GM23338 (cell line): ENCODE results near the gene CYBA. TPM values are rescaled to one million over a fixed set of nuclear protein-coding genes. Genes with fewer than 3 reads are reported as not detected.

Experiments used
- ATAC-seq: fragments of 200-7000 bp; cut with Tn5 transposase; 3 replicates; pipeline ENCODE4 v1.9.1; 2020
- DNase-seq: peaks from one replicate; pipeline ENCODE4 v3.0.0-alpha.2; 2015; ENCODE audit warnings: low spot score
- H2AFZ ChIP-seq: fragments of 200-600 bp; sonication (generic); 2 replicates; pipeline ENCODE4 v1.8.0; 2016; ENCODE audit warnings: antibody characterized with exemption, mild to moderate bottlenecking, moderate library complexity
- H3F3A ChIP-seq: fragments of 200-600 bp; sonication (generic); replicated peaks from 2 replicates; pipeline ENCODE4 v1.8.0; 2017; ENCODE audit warnings: antibody characterized with exemption, mixed run types, low read depth
- H3K27ac ChIP-seq: fragments of 200-600 bp; sonication (generic); 2 replicates; pipeline ENCODE4 v1.6.1; 2016; ENCODE audit warnings: low read depth
- H3K27me3 ChIP-seq: fragments of 200-600 bp; sonication (generic); 2 replicates; pipeline ENCODE4 v1.8.0; 2016; ENCODE audit warnings: mild to moderate bottlenecking, mixed run types, moderate library complexity; ENCODE audit not compliant: insufficient read depth
- H3K36me3 ChIP-seq: fragments of 200-600 bp; sonication (generic); 2 replicates; pipeline ENCODE4 v1.8.0; 2016; ENCODE audit warnings: mild to moderate bottlenecking; ENCODE audit not compliant: insufficient read depth
- H3K4me1 ChIP-seq: fragments of 200-600 bp; sonication (generic); 2 replicates; pipeline ENCODE4 v1.8.0; 2016; ENCODE audit warnings: mild to moderate bottlenecking, moderate library complexity; ENCODE audit not compliant: insufficient read depth
- H3K4me2 ChIP-seq: fragments of 200-600 bp; sonication (generic); 2 replicates; pipeline ENCODE4 v1.7.1; 2017; ENCODE audit warnings: mixed run types
- H3K4me3 ChIP-seq: fragments of 200-600 bp; sonication (generic); 2 replicates; pipeline ENCODE4 v1.6.1; 2016; ENCODE audit warnings: mixed run types
- H3K79me2 ChIP-seq: fragments of 200-600 bp; sonication (generic); replicated peaks from 2 replicates; pipeline ENCODE4 v1.8.0; 2017; ENCODE audit warnings: mild to moderate bottlenecking; ENCODE audit not compliant: insufficient read depth
- H3K9me2 ChIP-seq: fragments of 200-600 bp; sonication (generic); 2 replicates; pipeline ENCODE4 v1.8.0; 2017; ENCODE audit not compliant: insufficient read depth
- H4K20me1 ChIP-seq: fragments of 200-600 bp; sonication (generic); replicated peaks from 2 replicates; pipeline ENCODE4 v1.8.0; 2017; ENCODE audit warnings: mild to moderate bottlenecking; ENCODE audit not compliant: insufficient read depth
- H3K27ac Mint-ChIP-seq: 2 replicates; pipeline ENCODE4 v1.8.0; 2020; ENCODE audit warnings: inconsistent platforms, mild to moderate bottlenecking, moderate library complexity, mixed read lengths
- H3K27me3 Mint-ChIP-seq: 3 replicates; pipeline ENCODE4 v1.8.0; 2022; ENCODE audit warnings: low read depth, mild to moderate bottlenecking, moderate library complexity, mixed read lengths, inconsistent platforms; ENCODE audit not compliant: insufficient read depth, poor library complexity
- H3K36me3 Mint-ChIP-seq: 3 replicates; pipeline ENCODE4 v1.8.0; 2021; ENCODE audit warnings: low read depth, mild to moderate bottlenecking, inconsistent platforms, moderate library complexity, mixed read lengths
- H3K4me1 Mint-ChIP-seq: 3 replicates; pipeline ENCODE4 v1.8.0; 2020; ENCODE audit warnings: mild to moderate bottlenecking, inconsistent platforms, mixed read lengths
- H3K4me3 Mint-ChIP-seq: 3 replicates; pipeline ENCODE4 v1.8.0; 2021; ENCODE audit warnings: moderate library complexity, mild to moderate bottlenecking, inconsistent platforms, mixed read lengths
- H3K9me3 Mint-ChIP-seq: 3 replicates; pipeline ENCODE4 v1.8.0; 2020; ENCODE audit warnings: moderate library complexity, mild to moderate bottlenecking, inconsistent platforms, mixed read lengths
- CREB1 ChIP-seq: fragments of 250-450 bp; sonication (Bioruptor Pico); IDR thresholded peaks from 2 replicates; pipeline ENCODE4 v1.5.0; 2020; ENCODE audit warnings: low read depth, mild to moderate bottlenecking, moderate library complexity
- EZH2phosphoT487 ChIP-seq: fragments of 200-600 bp; sonication (generic); IDR thresholded peaks from one replicate; pipeline ENCODE4 v1.8.1; 2018; ENCODE audit warnings: antibody characterized with exemption; ENCODE audit not compliant: unreplicated experiment
- NANOG ChIP-seq: IDR thresholded peaks from 2 replicates; pipeline ENCODE4 v1.6.1; 2016; ENCODE audit warnings: antibody characterized with exemption, borderline replicate concordance
- POLR2AphosphoS5 ChIP-seq: IDR thresholded peaks from 2 replicates; pipeline ENCODE4 v1.6.1; 2016; ENCODE audit warnings: antibody characterized with exemption, low read depth
- STAT1 ChIP-seq: IDR thresholded peaks from one replicate; pipeline ENCODE4 v1.6.1; 2016; ENCODE audit warnings: antibody characterized with exemption; ENCODE audit not compliant: unreplicated experiment
- ZNF114 ChIP-seq: fragments of 250-450 bp; sonication (Bioruptor Pico); IDR thresholded peaks from 2 replicates; pipeline ENCODE4 v1.5.0; 2020; ENCODE audit warnings: mild to moderate bottlenecking, moderate library complexity
- polyA plus RNA-seq: library from polyadenylated mRNA; unstranded; fragments of >200 nt; fragmentation: Nextera tagmentation; extraction: Ambion mirVana; gene quantifications from 2 replicates; pipeline ENCODE4 v1.2.1, GENCODE V29; 2016
- total RNA-seq: library from RNA; depleted of rRNA; stranded (reverse); fragments of >200 nt; shearing (Covaris generic); gene quantifications from 2 replicates; pipeline ENCODE4 v1.2.3, GENCODE V29; 2014
- TF ChIP-seq, protein P1 (sequence below): IDR thresholded peaks from one replicate; pipeline ENCODE4 v1.6.1; 2018; ENCODE audit warnings: antibody characterized with exemption; ENCODE audit not compliant: unreplicated experiment
- TF ChIP-seq, protein P2 (sequence below): fragments of 250-450 bp; sonication (Bioruptor Pico); IDR thresholded peaks from 2 replicates; pipeline ENCODE4 v1.5.0; 2020; ENCODE audit warnings: mild to moderate bottlenecking, moderate library complexity
- TF ChIP-seq, protein P3 (sequence below), 2 experiments: fragments of 200-600 bp in 1 of 2; sonication (generic) in 1 of 2; conservative IDR thresholded peaks; 2 replicates each; pipeline versions ENCODE4 v1.5.1 to v1.6.1; 2016 to 2017; ENCODE audit warnings: antibody characterized with exemption in 2 of 2, low read depth in 2 of 2, mild to moderate bottlenecking in 2 of 2, moderate library complexity in 1 of 2
- TF ChIP-seq, protein P4 (sequence below): IDR thresholded peaks from 2 replicates; pipeline ENCODE4 v1.6.1; 2016; ENCODE audit warnings: antibody characterized with exemption

Gene CYBA
- total and polyA plus RNA-seq, 2 experiments from 2014 or later: 275 to 281 TPM

DNA sequence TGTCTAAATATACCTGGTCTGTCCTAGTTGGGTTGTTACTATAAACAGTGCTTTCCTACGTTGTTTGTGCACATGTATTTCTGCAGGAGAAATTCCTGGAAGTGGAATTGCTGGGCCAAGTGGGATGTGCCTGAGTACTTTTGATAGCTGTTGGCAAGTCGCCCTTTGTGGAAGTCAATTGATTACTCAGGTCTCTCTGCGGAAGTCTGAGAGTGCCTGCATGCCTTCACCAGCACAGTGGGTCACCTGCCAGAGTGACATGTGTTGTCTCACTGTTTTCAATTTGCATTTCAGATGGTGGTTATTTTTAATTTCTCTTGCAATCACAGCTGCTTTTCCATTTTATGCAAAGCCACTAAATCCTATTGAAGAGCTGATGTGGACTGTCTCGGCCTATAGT lies 14.3 kb upstream of the CYBA start:
- no peaks in the 10 kb centered on the region for H3K36me3 ChIP-seq
- Mint-ChIP-seq H3K36me3 (peaks cover 20% of the 10 kb centered on the region), H3K4me3 (peak overlapping the region; percentile 42), H3K4me1 (peaks cover 14% of the 10 kb centered on the region; the same call in 2 of the 3 replicates), H3K27me3 (peaks cover 22% of the 10 kb centered on the region), H3K9me3 (peaks cover 14% of the 10 kb centered on the region), H3K27ac (no peak overlapping the region)
- ATAC-seq: no peak
- DNase-seq: no peak
- H3K9me2 ChIP-seq: no peaks in the 10 kb centered on the region
- 0 out of 2 replicates have a peak overlapping the region, but pooled peaks have one; percentile 39 for H3K27ac ChIP-seq
- H3K4me3 ChIP-seq: no peak overlapping the region
- H3K4me1 ChIP-seq: peaks cover 18% of the 10 kb centered on the region
- no peak for TF ChIP-seq STAT1
- TF ChIP-seq, protein P1, sequence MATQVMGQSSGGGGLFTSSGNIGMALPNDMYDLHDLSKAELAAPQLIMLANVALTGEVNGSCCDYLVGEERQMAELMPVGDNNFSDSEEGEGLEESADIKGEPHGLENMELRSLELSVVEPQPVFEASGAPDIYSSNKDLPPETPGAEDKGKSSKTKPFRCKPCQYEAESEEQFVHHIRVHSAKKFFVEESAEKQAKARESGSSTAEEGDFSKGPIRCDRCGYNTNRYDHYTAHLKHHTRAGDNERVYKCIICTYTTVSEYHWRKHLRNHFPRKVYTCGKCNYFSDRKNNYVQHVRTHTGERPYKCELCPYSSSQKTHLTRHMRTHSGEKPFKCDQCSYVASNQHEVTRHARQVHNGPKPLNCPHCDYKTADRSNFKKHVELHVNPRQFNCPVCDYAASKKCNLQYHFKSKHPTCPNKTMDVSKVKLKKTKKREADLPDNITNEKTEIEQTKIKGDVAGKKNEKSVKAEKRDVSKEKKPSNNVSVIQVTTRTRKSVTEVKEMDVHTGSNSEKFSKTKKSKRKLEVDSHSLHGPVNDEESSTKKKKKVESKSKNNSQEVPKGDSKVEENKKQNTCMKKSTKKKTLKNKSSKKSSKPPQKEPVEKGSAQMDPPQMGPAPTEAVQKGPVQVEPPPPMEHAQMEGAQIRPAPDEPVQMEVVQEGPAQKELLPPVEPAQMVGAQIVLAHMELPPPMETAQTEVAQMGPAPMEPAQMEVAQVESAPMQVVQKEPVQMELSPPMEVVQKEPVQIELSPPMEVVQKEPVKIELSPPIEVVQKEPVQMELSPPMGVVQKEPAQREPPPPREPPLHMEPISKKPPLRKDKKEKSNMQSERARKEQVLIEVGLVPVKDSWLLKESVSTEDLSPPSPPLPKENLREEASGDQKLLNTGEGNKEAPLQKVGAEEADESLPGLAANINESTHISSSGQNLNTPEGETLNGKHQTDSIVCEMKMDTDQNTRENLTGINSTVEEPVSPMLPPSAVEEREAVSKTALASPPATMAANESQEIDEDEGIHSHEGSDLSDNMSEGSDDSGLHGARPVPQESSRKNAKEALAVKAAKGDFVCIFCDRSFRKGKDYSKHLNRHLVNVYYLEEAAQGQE: no peak
- TF ChIP-seq EZH2phosphoT487: no peak
- TF ChIP-seq, protein P2, sequence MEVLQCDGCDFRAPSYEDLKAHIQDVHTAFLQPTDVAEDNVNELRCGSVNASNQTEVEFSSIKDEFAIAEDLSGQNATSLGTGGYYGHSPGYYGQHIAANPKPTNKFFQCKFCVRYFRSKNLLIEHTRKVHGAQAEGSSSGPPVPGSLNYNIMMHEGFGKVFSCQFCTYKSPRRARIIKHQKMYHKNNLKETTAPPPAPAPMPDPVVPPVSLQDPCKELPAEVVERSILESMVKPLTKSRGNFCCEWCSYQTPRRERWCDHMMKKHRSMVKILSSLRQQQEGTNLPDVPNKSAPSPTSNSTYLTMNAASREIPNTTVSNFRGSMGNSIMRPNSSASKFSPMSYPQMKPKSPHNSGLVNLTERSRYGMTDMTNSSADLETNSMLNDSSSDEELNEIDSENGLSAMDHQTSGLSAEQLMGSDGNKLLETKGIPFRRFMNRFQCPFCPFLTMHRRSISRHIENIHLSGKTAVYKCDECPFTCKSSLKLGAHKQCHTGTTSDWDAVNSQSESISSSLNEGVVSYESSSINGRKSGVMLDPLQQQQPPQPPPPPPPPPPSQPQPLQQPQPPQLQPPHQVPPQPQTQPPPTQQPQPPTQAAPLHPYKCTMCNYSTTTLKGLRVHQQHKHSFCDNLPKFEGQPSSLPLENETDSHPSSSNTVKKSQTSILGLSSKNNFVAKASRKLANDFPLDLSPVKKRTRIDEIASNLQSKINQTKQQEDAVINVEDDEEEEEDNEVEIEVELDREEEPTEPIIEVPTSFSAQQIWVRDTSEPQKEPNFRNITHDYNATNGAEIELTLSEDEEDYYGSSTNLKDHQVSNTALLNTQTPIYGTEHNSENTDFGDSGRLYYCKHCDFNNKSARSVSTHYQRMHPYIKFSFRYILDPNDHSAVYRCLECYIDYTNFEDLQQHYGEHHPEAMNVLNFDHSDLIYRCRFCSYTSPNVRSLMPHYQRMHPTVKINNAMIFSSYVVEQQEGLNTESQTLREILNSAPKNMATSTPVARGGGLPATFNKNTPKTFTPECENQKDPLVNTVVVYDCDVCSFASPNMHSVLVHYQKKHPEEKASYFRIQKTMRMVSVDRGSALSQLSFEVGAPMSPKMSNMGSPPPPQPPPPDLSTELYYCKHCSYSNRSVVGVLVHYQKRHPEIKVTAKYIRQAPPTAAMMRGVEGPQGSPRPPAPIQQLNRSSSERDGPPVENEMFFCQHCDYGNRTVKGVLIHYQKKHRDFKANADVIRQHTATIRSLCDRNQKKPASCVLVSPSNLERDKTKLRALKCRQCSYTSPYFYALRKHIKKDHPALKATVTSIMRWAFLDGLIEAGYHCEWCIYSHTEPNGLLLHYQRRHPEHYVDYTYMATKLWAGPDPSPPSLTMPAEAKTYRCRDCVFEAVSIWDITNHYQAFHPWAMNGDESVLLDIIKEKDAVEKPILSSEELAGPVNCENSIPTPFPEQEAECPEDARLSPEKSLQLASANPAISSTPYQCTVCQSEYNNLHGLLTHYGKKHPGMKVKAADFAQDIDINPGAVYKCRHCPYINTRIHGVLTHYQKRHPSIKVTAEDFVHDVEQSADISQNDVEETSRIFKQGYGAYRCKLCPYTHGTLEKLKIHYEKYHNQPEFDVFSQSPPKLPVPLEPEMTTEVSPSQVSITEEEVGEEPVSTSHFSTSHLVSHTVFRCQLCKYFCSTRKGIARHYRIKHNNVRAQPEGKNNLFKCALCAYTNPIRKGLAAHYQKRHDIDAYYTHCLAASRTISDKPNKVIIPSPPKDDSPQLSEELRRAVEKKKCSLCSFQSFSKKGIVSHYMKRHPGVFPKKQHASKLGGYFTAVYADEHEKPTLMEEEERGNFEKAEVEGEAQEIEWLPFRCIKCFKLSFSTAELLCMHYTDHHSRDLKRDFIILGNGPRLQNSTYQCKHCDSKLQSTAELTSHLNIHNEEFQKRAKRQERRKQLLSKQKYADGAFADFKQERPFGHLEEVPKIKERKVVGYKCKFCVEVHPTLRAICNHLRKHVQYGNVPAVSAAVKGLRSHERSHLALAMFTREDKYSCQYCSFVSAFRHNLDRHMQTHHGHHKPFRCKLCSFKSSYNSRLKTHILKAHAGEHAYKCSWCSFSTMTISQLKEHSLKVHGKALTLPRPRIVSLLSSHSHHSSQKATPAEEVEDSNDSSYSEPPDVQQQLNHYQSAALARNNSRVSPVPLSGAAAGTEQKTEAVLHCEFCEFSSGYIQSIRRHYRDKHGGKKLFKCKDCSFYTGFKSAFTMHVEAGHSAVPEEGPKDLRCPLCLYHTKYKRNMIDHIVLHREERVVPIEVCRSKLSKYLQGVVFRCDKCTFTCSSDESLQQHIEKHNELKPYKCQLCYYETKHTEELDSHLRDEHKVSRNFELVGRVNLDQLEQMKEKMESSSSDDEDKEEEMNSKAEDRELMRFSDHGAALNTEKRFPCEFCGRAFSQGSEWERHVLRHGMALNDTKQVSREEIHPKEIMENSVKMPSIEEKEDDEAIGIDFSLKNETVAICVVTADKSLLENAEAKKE (CRISPR knock-in tag): no peak
- TF ChIP-seq NANOG: no peak
- TF ChIP-seq, protein P3, sequence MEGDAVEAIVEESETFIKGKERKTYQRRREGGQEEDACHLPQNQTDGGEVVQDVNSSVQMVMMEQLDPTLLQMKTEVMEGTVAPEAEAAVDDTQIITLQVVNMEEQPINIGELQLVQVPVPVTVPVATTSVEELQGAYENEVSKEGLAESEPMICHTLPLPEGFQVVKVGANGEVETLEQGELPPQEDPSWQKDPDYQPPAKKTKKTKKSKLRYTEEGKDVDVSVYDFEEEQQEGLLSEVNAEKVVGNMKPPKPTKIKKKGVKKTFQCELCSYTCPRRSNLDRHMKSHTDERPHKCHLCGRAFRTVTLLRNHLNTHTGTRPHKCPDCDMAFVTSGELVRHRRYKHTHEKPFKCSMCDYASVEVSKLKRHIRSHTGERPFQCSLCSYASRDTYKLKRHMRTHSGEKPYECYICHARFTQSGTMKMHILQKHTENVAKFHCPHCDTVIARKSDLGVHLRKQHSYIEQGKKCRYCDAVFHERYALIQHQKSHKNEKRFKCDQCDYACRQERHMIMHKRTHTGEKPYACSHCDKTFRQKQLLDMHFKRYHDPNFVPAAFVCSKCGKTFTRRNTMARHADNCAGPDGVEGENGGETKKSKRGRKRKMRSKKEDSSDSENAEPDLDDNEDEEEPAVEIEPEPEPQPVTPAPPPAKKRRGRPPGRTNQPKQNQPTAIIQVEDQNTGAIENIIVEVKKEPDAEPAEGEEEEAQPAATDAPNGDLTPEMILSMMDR (conservative IDR thresholded peaks at IDR 0.05; ENCODE audit: low read depth in 2 of 2): no peak
- no peak for TF ChIP-seq CREB1 (CRISPR knock-in tag)
- TF ChIP-seq, protein P4, sequence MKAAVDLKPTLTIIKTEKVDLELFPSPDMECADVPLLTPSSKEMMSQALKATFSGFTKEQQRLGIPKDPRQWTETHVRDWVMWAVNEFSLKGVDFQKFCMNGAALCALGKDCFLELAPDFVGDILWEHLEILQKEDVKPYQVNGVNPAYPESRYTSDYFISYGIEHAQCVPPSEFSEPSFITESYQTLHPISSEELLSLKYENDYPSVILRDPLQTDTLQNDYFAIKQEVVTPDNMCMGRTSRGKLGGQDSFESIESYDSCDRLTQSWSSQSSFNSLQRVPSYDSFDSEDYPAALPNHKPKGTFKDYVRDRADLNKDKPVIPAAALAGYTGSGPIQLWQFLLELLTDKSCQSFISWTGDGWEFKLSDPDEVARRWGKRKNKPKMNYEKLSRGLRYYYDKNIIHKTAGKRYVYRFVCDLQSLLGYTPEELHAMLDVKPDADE: no peak
- no peak for TF ChIP-seq POLR2AphosphoS5
- TF ChIP-seq ZNF114 (CRISPR knock-in tag): no peak
- peaks cover 17% of the 10 kb centered on the region for H4K20me1 ChIP-seq
- no peak overlapping the region for H3K4me2 ChIP-seq
- no peaks in the 10 kb centered on the region for H3K27me3 ChIP-seq
- peaks cover 44% of the 10 kb centered on the region for H3K79me2 ChIP-seq
- 0 out of 2 replicates have a peak, but pooled peaks cover 10% of the 10 kb centered on the region for H3F3A ChIP-seq
- H2AFZ ChIP-seq: no peak overlapping the region
